HepG2 (cell line): ENCODE data around the gene PKP1. TPM values are rescaled to one million over a fixed set of nuclear protein-coding genes. Genes with fewer than 3 reads are reported as not detected.

Experiments used
- ATAC-seq: fragments of 200-7000 bp; cut with Tn5 transposase; 3 replicates; pipeline ENCODE4 v1.9.1; 2020; ENCODE audit warnings: mild to moderate bottlenecking, moderate library complexity
- BruUV-seq: library from RNA; stranded (reverse); fragments of 400-500 nt; replicated peaks from 2 replicates; lab custom pipeline; 2021; lab: Mats Ljungman, UMichigan
- CTCF ChIA-PET: fragments of 300-600 bp; formaldehyde crosslinking; extraction: SDS; loops from one replicate; lab custom pipeline; 2021; ENCODE audit warnings: low total read pairs, inconsistent platforms, low intra/inter-chr PET ratio; lab: Yijun Ruan, JAX
- POLR2A ChIA-PET: fragments of 350-600 bp; sonication (Branson Sonifier 250); formaldehyde crosslinking; loops from one replicate; lab custom pipeline; 2020; ENCODE audit warnings: antibody characterized with exemption, inconsistent platforms; lab: Yijun Ruan, JAX
- DNase-seq: peaks from one replicate; pipeline ENCODE4 v3.0.0-alpha.2; 2015; ENCODE audit warnings: low spot score
- FAIRE-seq: peaks from 3 replicates; lab custom pipeline; 2011; peaks lifted over from hg19 to GRCh38; lab: Jason Lieb, UNC
- H2AFZ ChIP-seq: one replicate; pipeline ENCODE4 v1.6.1; 2011; ENCODE audit warnings: low read length, inconsistent platforms
- H3K27ac ChIP-seq: fragments of 300-600 bp; 3 replicates; pipeline ENCODE4 v1.8.0; 2011; ENCODE audit warnings: mixed run types, mild to moderate bottlenecking, mixed read lengths, low read length, inconsistent platforms; ENCODE audit not compliant: insufficient read depth; ENCODE audit errors: extremely low read length
- H3K27me3 ChIP-seq, 2 experiments: fragments of 200-600 bp in 1 of 2; 2 replicates in 1 of 2; 3 replicates in 1 of 2; pipeline versions ENCODE4 v1.6.0 to v1.8.0; 2011; ENCODE audit warnings: low read length in 2 of 2, mild to moderate bottlenecking in 2 of 2, moderate library complexity in 2 of 2, inconsistent platforms in 1 of 2; ENCODE audit not compliant: insufficient read depth in 2 of 2, control insufficient read depth in 1 of 2
- H3K36me3 ChIP-seq, 2 experiments: fragments of 200-600 bp in 1 of 2; replicated peaks in 1 of 2; 2 replicates in 1 of 2; 3 replicates in 1 of 2; pipeline versions ENCODE4 v1.5.1 to v1.8.0; 2011; ENCODE audit warnings: low read length in 2 of 2, inconsistent platforms in 1 of 2; ENCODE audit not compliant: insufficient read depth in 2 of 2, control insufficient read depth in 1 of 2
- H3K4me1 ChIP-seq: 2 replicates; pipeline ENCODE4 v1.5.1; 2012; ENCODE audit warnings: low read length, inconsistent platforms; ENCODE audit not compliant: insufficient read depth
- H3K4me2 ChIP-seq: 2 replicates; pipeline ENCODE4 v1.6.0; 2011; ENCODE audit warnings: low read depth, low read length, inconsistent platforms
- H3K4me3 ChIP-seq, 3 experiments: fragments of 200-600 bp in 1 of 3; sonication (generic), shearing (Covaris generic) in 1 of 3; replicated peaks in 1 of 3; 2 replicates each; pipeline ENCODE4 v1.5.1; 2011 to 2016; ENCODE audit warnings: low read length in 3 of 3, inconsistent platforms in 2 of 3, low read depth in 2 of 3, mild to moderate bottlenecking in 2 of 3, control low read depth in 1 of 3, mixed read lengths in 1 of 3; ENCODE audit not compliant: insufficient read depth in 1 of 3
- H3K79me2 ChIP-seq: one replicate; pipeline ENCODE4 v1.6.1; 2011; ENCODE audit warnings: low read length, inconsistent platforms; ENCODE audit not compliant: insufficient read depth
- H3K9ac ChIP-seq: 2 replicates; pipeline ENCODE4 v1.6.0; 2011; ENCODE audit warnings: mild to moderate bottlenecking, low read depth, low read length, inconsistent platforms; ENCODE audit not compliant: insufficient read depth
- H3K9me3 ChIP-seq: 2 replicates; pipeline ENCODE4 v1.5.1; 2012; ENCODE audit warnings: mild to moderate bottlenecking, low read length
- H4K20me1 ChIP-seq: 2 replicates; pipeline ENCODE4 v1.6.0; 2011; ENCODE audit warnings: inconsistent platforms, mild to moderate bottlenecking, low read length, moderate library complexity; ENCODE audit not compliant: insufficient read depth
- ETV5 ChIP-seq: IDR thresholded peaks from 2 replicates; pipeline ENCODE4 v1.6.1; 2018; ENCODE audit warnings: missing biosample characterization, missing genetic modification reagents, inconsistent platforms, borderline replicate concordance
- HOXA3 ChIP-seq: sonication (generic); formaldehyde crosslinking; IDR thresholded peaks from 2 replicates; pipeline ENCODE4 v1.5.0; 2020; ENCODE audit warnings: missing genetic modification reagents
- NR2F2 ChIP-seq: IDR thresholded peaks from 2 replicates; pipeline ENCODE4 v1.6.1; 2012; ENCODE audit warnings: low read depth, inconsistent platforms, borderline replicate concordance
- SP1 ChIP-seq, 2 experiments: fragments of 450-650 bp in 1 of 2; sonication (generic) in 1 of 2; formaldehyde crosslinking in 1 of 2; IDR thresholded peaks; 2 replicates each; pipeline versions ENCODE4 v1.4.0 to v1.6.1; 2016 to 2020; ENCODE audit warnings: missing genetic modification reagents in 1 of 2
- ZNF30 ChIP-seq: sonication (generic); formaldehyde crosslinking; IDR thresholded peaks from 2 replicates; pipeline ENCODE4 v1.5.0; 2020; ENCODE audit warnings: mild to moderate bottlenecking, missing genetic modification reagents
- ZNF44 ChIP-seq: sonication (generic); formaldehyde crosslinking; IDR thresholded peaks from 2 replicates; pipeline ENCODE4 v1.5.1; 2020; ENCODE audit warnings: mild to moderate bottlenecking, missing genetic modification reagents
- ZNF597 ChIP-seq: sonication (generic); formaldehyde crosslinking; IDR thresholded peaks from 2 replicates; pipeline ENCODE4 v1.5.0; 2020; ENCODE audit warnings: missing genetic modification reagents
- ZNF768 ChIP-seq: sonication (generic); formaldehyde crosslinking; IDR thresholded peaks from 2 replicates; pipeline ENCODE4 v1.4.0; 2020; ENCODE audit warnings: missing genetic modification reagents
- ZNF772 ChIP-seq: sonication (generic); formaldehyde crosslinking; IDR thresholded peaks from 2 replicates; pipeline ENCODE4 v1.5.0; 2020; ENCODE audit warnings: mild to moderate bottlenecking, missing genetic modification reagents
- WGBS: methylation state at CpG from one replicate; pipeline ENCODE4 v1.1.6; 2017; ENCODE audit warnings: low lambda C conversion rate; 5-methylcytosine and 5-hydroxymethylcytosine counted together
- in situ Hi-C: cut with HindIII; loops from 2 replicates; pipeline ENCODE4 v1.10.0; 2017; ENCODE audit warnings: low pct_unique_long_range_greater_than_20kb; ENCODE audit not compliant: extremely low pct_ligation_motif_present
- intact Hi-C: fragments of 100-400 bp; cut with micrococcal nuclease; formaldehyde crosslinking; loops from one replicate; pipeline ENCODE4 v1.10.0; 2022; ENCODE audit not compliant: unreplicated experiment
- polyA plus RNA-seq, 8 experiments: library from polyadenylated mRNA; depleted of rRNA in 3 of 8; stranded (reverse) in 7 of 8; unstranded in 1 of 8; fragments of >200 nt; fragmentation: Illumina TruSeq in 4 of 8; extraction: Trizol in 4 of 8; gene quantifications; 2 replicates each; pipeline versions ENCODE4 v1.2.1 to v1.2.3, GENCODE V29; 2011 to 2016; ENCODE audit warnings: low read depth in 4 of 8, missing spikeins in 1 of 8, mixed read lengths in 1 of 8; ENCODE audit not compliant: insufficient read depth in 1 of 8
- total RNA-seq, 5 experiments: library from RNA; depleted of rRNA; stranded (reverse); fragments of >200 nt; fragmentation: Illumina TruSeq; extraction: Trizol; gene quantifications; 2 replicates each; pipeline ENCODE4 v1.2.3, GENCODE V29; 2016; ENCODE audit warnings: low read depth in 1 of 5

The PKP1 gene
- total and polyA plus RNA-seq, 2 of the 13 experiments (the other 11 are each of a cell fraction or from before 2014, with no cell fraction given): not detected

GRCh38 chr1:201307760-201308499, 24.6 kb downstream of the PKP1 start:
- Histone ChIP-seq H3K4me2 (no peak overlapping the region), H3K27me3 (peaks cover 1 to 13% of the 10 kb centered on the region in 2 experiments; a peak in 2 of 5 replicates), H3K79me2 (no peaks in the 10 kb centered on the region), H4K20me1 (no peaks in the 10 kb centered on the region), H2AFZ (no peak overlapping the region), H3K9ac (no peak overlapping the region), H3K36me3 (no peaks in the 10 kb centered on the region), H3K9me3 (no peaks in the 10 kb centered on the region), H3K4me1 (peaks cover 10% of the 10 kb centered on the region), H3K27ac (no peak overlapping the region), H3K4me3 (no peak overlapping the region)
- WGBS: 49% methylated on average over 6 of the region's 11 CpGs
- intact Hi-C loops (no loop called here), in situ Hi-C loops (no loop called here)
- ATAC-seq (no peak), DNase-seq (no peak), FAIRE-seq (no peak)
- ChIA-PET POLR2A (no interaction called here), CTCF (no interaction called here)
- TF ChIP-seq SP1 (IDR thresholded peaks at IDR 0.05) (no peak), SP1 (CRISPR knock-in tag; IDR thresholded peaks at IDR 0.05) (no peak), ZNF44 (CRISPR knock-in tag) (no peak), ETV5 (CRISPR knock-in tag) (no peak), NR2F2 (no peak), ZNF768 (no peak), ZNF30 (no peak), ZNF597 (CRISPR knock-in tag) (no peak), HOXA3 (CRISPR knock-in tag) (no peak), ZNF772 (CRISPR knock-in tag) (no peak)
- no TSS peak for BruUV-seq
